HepG2 (cell line): Measurements from ENCODE around the gene MAMDC2.

Source experiments
- EZH2 ChIP-seq: conservative IDR thresholded peaks from 2 replicates; pipeline ENCODE4 v1.6.1; 2012; ENCODE audit warnings: mild to moderate bottlenecking, low read depth, low read length, moderate library complexity
- GABPA ChIP-seq, 2 experiments: IDR thresholded peaks; 2 replicates each; pipeline ENCODE4 v1.6.1; 2011 to 2016; ENCODE audit warnings: low read depth in 2 of 2, low read length in 1 of 2, missing biosample characterization in 1 of 2, missing genetic modification characterization in 1 of 2
- PCBP1 ChIP-seq: fragments of 200-400 bp; formaldehyde crosslinking; IDR thresholded peaks from 2 replicates; pipeline ENCODE4 v1.6.1; 2017; ENCODE audit warnings: mild to moderate bottlenecking, low read depth, low read length, borderline replicate concordance
- POLR2AphosphoS5 ChIP-seq: IDR thresholded peaks from 2 replicates; pipeline ENCODE4 v1.6.1; 2012; ENCODE audit warnings: low read depth, low read length
- ZNF703 ChIP-seq: sonication (generic); formaldehyde crosslinking; IDR thresholded peaks from 2 replicates; pipeline ENCODE4 v1.5.1; 2020; ENCODE audit warnings: missing genetic modification reagents, mild to moderate bottlenecking, moderate library complexity, borderline replicate concordance
- ZNF704 ChIP-seq: sonication (generic); formaldehyde crosslinking; IDR thresholded peaks from 2 replicates; pipeline ENCODE4 v1.8.1; 2023; ENCODE audit warnings: mild to moderate bottlenecking, inconsistent platforms, moderate library complexity, missing genetic modification reagents, borderline replicate concordance
- TF ChIP-seq, protein P1 (sequence below): sonication (generic); formaldehyde crosslinking; IDR thresholded peaks from 2 replicates; pipeline ENCODE4 v1.8.1; 2023; ENCODE audit warnings: mild to moderate bottlenecking, missing genetic modification reagents
- TF ChIP-seq, protein P2 (sequence below): sonication (generic); formaldehyde crosslinking; IDR thresholded peaks from 2 replicates; pipeline ENCODE4 v1.5.0; 2020; ENCODE audit warnings: mild to moderate bottlenecking, missing genetic modification reagents, moderate library complexity

DNA sequence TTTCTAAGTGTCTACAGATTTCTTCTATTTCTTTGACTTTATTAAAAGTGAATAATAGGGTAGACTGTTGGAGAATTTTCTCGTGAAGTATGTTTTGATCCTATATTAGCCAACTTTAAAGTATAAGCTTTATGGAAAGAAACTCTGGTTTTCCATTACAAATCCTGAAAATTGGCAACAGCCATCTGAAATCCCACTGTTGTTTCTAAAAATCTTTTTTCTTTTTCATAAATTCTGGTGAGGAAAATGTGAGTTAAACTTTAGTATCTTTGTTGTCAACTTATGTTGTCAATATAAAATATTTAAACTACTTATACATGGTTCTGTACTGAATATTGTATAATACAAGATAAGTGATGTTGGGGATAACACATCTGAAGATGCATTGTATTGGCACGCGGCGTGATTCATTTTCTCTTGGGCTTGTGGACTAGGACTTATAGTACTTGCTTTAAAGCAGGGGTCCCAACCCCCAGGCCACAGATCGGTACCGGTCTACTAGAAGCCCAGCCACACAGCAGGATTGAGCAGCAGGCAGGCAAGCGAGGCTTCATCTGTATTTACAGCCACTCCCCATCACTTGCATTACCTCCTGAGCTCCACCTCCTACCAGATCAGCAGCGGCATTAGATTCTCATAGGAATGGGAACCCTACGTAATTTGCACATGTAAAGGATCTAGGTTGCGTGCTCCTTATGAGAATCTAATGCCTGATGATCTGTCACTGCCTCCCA, 12.7 kb downstream of the MAMDC2 start:
- TF ChIP-seq, protein P1, sequence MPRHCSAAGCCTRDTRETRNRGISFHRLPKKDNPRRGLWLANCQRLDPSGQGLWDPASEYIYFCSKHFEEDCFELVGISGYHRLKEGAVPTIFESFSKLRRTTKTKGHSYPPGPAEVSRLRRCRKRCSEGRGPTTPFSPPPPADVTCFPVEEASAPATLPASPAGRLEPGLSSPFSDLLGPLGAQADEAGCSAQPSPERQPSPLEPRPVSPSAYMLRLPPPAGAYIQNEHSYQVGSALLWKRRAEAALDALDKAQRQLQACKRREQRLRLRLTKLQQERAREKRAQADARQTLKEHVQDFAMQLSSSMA (CRISPR knock-in tag): no peak
- TF ChIP-seq PCBP1 (no peak), EZH2 (no peak), GABPA (IDR thresholded peaks at IDR 0.05; ENCODE audit: low read depth, low read length) (no peak), GABPA (CRISPR knock-in tag; IDR thresholded peaks at IDR 0.05; ENCODE audit: low read depth) (no peak), ZNF703 (CRISPR knock-in tag) (no peak), ZNF704 (no peak), POLR2AphosphoS5 (no peak)
- TF ChIP-seq, protein P2, sequence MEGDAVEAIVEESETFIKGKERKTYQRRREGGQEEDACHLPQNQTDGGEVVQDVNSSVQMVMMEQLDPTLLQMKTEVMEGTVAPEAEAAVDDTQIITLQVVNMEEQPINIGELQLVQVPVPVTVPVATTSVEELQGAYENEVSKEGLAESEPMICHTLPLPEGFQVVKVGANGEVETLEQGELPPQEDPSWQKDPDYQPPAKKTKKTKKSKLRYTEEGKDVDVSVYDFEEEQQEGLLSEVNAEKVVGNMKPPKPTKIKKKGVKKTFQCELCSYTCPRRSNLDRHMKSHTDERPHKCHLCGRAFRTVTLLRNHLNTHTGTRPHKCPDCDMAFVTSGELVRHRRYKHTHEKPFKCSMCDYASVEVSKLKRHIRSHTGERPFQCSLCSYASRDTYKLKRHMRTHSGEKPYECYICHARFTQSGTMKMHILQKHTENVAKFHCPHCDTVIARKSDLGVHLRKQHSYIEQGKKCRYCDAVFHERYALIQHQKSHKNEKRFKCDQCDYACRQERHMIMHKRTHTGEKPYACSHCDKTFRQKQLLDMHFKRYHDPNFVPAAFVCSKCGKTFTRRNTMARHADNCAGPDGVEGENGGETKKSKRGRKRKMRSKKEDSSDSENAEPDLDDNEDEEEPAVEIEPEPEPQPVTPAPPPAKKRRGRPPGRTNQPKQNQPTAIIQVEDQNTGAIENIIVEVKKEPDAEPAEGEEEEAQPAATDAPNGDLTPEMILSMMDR: no peak
